HCT116 (cell line): ENCODE measurements around the gene NR5A2. TPM values are rescaled to one million over a fixed set of nuclear protein-coding genes. Genes with fewer than 3 reads are reported as not detected.

Experiments
- ATAC-seq: fragments of 200-7000 bp; cut with Tn5 transposase; 2 replicates; pipeline ENCODE4 v1.9.1; 2020; ENCODE audit warnings: mild to moderate bottlenecking, moderate library complexity
- BruUV-seq: library from RNA; stranded (reverse); fragments of 400-500 nt; replicated peaks from 2 replicates; lab custom pipeline; 2021; lab: Mats Ljungman, UMichigan
- CTCF ChIA-PET: fragments of 300-600 bp; sonication (Branson Sonifier 250); formaldehyde crosslinking; loops from one replicate; lab custom pipeline; 2021; ENCODE audit warnings: antibody characterized with exemption; lab: Charles Lee
- POLR2A ChIA-PET: fragments of 300-600, 350-600 bp; sonication (Branson Sonifier 250); formaldehyde crosslinking; loops from one replicate; lab custom pipeline; 2021; ENCODE audit warnings: antibody characterized with exemption; lab: Charles Lee
- RAD21 ChIA-PET, 2 experiments: fragments of 300-600 bp; sonication (Branson Sonifier 250); formaldehyde crosslinking; loops; one replicate each; lab custom pipeline; 2023; ENCODE audit warnings: low total read pairs in 2 of 2; ENCODE audit not compliant: uncharacterized antibody in 2 of 2, unreplicated experiment in 2 of 2, low non-redundant PET in 1 of 2; lab: Charles Lee
- DNase-seq: peaks from one replicate; pipeline ENCODE4 v3.0.0-alpha.2; 2010; ENCODE audit warnings: low read depth, low spot score
- H2AFZ ChIP-seq: fragments of 200-600 bp; shearing (Covaris generic), sonication (generic); 2 replicates; pipeline ENCODE4 v1.6.1; 2017; ENCODE audit warnings: low read depth, mixed run types, mixed read lengths, antibody characterized with exemption, low read length; ENCODE audit not compliant: poor library complexity, severe bottlenecking
- H3K27ac ChIP-seq: 2 replicates; pipeline ENCODE4 v1.5.1; 2012; ENCODE audit warnings: low read depth, low read length
- H3K27me3 ChIP-seq: fragments of 200-600 bp; sonication (generic); 2 replicates; pipeline ENCODE4 v1.6.1; 2016; ENCODE audit warnings: mixed run types, low read length, mixed read lengths; ENCODE audit not compliant: insufficient read depth
- H3K36me3 ChIP-seq, 2 experiments: fragments of 200-500 bp in 1 of 2; fragments of 200-600 bp in 1 of 2; sonication (Bioruptor generic) in 1 of 2; sonication (generic) in 1 of 2; 2 replicates each; pipeline versions ENCODE4 v1.5.1 to v1.6.1; 2014 to 2016; ENCODE audit warnings: low read length in 2 of 2, inconsistent platforms in 1 of 2, mixed read lengths in 1 of 2, mixed run types in 1 of 2; ENCODE audit not compliant: insufficient read depth in 2 of 2, control insufficient read depth in 1 of 2
- H3K4me1 ChIP-seq, 2 experiments: fragments of 200-600 bp in 1 of 2; sonication (generic) in 1 of 2; 2 replicates each; pipeline versions ENCODE4 v1.5.1 to v1.6.1; 2012 to 2017; ENCODE audit warnings: low read length in 2 of 2, inconsistent platforms in 1 of 2, mild to moderate bottlenecking in 1 of 2, mixed read lengths in 1 of 2, mixed run types in 1 of 2, moderate library complexity in 1 of 2; ENCODE audit not compliant: insufficient read depth in 2 of 2, control insufficient read depth in 1 of 2
- H3K4me2 ChIP-seq: fragments of 200-600 bp; sonication (generic); 2 replicates; pipeline ENCODE4 v1.6.1; 2017; ENCODE audit warnings: mixed run types, low read length, mixed read lengths
- H3K4me3 ChIP-seq, 2 experiments: fragments of 200-600 bp in 1 of 2; sonication (generic) in 1 of 2; replicated peaks in 1 of 2; 2 replicates each; pipeline ENCODE4 v1.5.1; 2011 to 2016; ENCODE audit warnings: low read length in 2 of 2, control low read depth in 1 of 2, low read depth in 1 of 2, mild to moderate bottlenecking in 1 of 2, mixed read lengths in 1 of 2, mixed run types in 1 of 2
- H3K79me2 ChIP-seq: fragments of 200-600 bp; sonication (generic); 2 replicates; pipeline ENCODE4 v1.6.1; 2017; ENCODE audit warnings: mild to moderate bottlenecking, mixed run types, low read length, moderate library complexity, mixed read lengths; ENCODE audit not compliant: insufficient read depth
- H3K9ac ChIP-seq: fragments of 200-600 bp; sonication (generic); 2 replicates; pipeline ENCODE4 v1.6.1; 2016; ENCODE audit warnings: low read length, mixed read lengths
- H3K9me2 ChIP-seq: fragments of 200-600 bp; sonication (generic), shearing (Covaris generic); 2 replicates; pipeline ENCODE4 v1.6.1; 2017; ENCODE audit warnings: mixed run types, mild to moderate bottlenecking, moderate library complexity; ENCODE audit not compliant: insufficient read depth
- H3K9me3 ChIP-seq, 2 experiments: fragments of 200-500 bp in 1 of 2; fragments of 200-600 bp in 1 of 2; sonication (Bioruptor generic) in 1 of 2; sonication (generic) in 1 of 2; 2 replicates each; pipeline ENCODE4 v1.6.1; 2014 to 2017; ENCODE audit warnings: low read length in 2 of 2, mixed read lengths in 2 of 2, inconsistent platforms in 1 of 2, low read depth in 1 of 2, mild to moderate bottlenecking in 1 of 2, mixed run types in 1 of 2, moderate library complexity in 1 of 2; ENCODE audit not compliant: control insufficient read depth in 1 of 2, insufficient read depth in 1 of 2
- H4K20me1 ChIP-seq: fragments of 200-600 bp; sonication (generic), shearing (Covaris generic); 2 replicates; pipeline ENCODE4 v1.6.1; 2017; ENCODE audit warnings: mixed run types, mild to moderate bottlenecking, moderate library complexity; ENCODE audit not compliant: insufficient read depth
- EGR1 ChIP-seq: IDR thresholded peaks from 2 replicates; pipeline ENCODE4 v1.6.1; 2012; ENCODE audit warnings: low read depth
- FOSL1 ChIP-seq: IDR thresholded peaks from 2 replicates; pipeline ENCODE4 v1.6.1; 2012; ENCODE audit warnings: low read depth
- POLR2A ChIP-seq: IDR thresholded peaks from 2 replicates; pipeline ENCODE4 v1.7.0; 2011; ENCODE audit warnings: borderline replicate concordance; ENCODE audit not compliant: insufficient read depth, insufficient read length; ENCODE audit errors: extremely low read depth
- SP1 ChIP-seq: IDR thresholded peaks from 2 replicates; pipeline ENCODE4 v1.6.1; 2012; ENCODE audit warnings: low read depth
- ZNF274 ChIP-seq: fragments of 200-500 bp; sonication (Bioruptor generic); IDR thresholded peaks from 2 replicates; pipeline ENCODE4 v1.6.1; 2014; ENCODE audit warnings: mild to moderate bottlenecking, low read depth, low read length, inconsistent platforms
- intact Hi-C: fragments of 100-400 bp; cut with micrococcal nuclease; formaldehyde crosslinking; loops from 2 replicates; pipeline ENCODE4 v1.10.0; 2022
- total RNA-seq: library from RNA; stranded (reverse); gene quantifications from one replicate; pipeline ENCODE4 v1.2.1, GENCODE V29; 2021; ENCODE audit not compliant: unreplicated experiment
- TF ChIP-seq, protein P1 (sequence below): IDR thresholded peaks from 2 replicates; pipeline ENCODE4 v1.6.1; 2011; ENCODE audit warnings: mild to moderate bottlenecking, low read length, moderate library complexity; ENCODE audit not compliant: insufficient replicate concordance; ENCODE audit errors: extremely low read depth
- TF ChIP-seq, protein P2 (sequence below): IDR thresholded peaks from 2 replicates; pipeline ENCODE4 v1.6.1; 2012; ENCODE audit warnings: low read depth
- TF ChIP-seq, protein P3 (sequence below): IDR thresholded peaks from 2 replicates; pipeline ENCODE4 v1.6.1; 2012

The NR5A2 gene
- total RNA-seq, 1 experiment from 2014 or later: 0.91 TPM

DNA sequence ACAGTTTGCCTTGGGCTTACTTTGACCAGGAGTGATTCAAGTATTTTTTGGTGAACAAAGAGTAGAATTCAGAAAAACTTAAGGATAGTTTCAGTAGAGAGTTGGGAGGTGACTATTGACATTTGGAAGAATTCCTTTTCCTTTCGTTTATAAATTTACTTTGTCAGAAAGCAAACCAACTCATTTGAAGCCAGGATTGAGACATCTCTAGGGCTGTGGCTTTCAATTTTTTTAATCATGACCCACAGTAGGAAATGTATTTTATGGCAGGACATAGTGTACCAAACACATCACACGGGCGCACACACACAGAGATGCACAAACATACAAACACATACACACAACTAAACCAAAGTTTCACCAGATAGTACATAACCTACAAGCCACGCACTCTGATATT, 24.1 kb downstream of the NR5A2 start:
- DNase-seq: no peak
- no peaks in the 10 kb centered on the region for H3K36me3 ChIP-seq
- no peak overlapping the region for H3K27ac ChIP-seq
- ChIA-PET RAD21 (no interaction called here), CTCF (no interaction called here), POLR2A (no interaction called here)
- peaks cover 0 to 6% of the 10 kb centered on the region in 2 experiments; a peak in 2 of 4 replicates for H3K4me1 ChIP-seq
- no peak overlapping the region for H2AFZ ChIP-seq
- no TSS peak for BruUV-seq
- no peaks in the 10 kb centered on the region for H3K79me2 ChIP-seq
- no peak overlapping the region for H3K9ac ChIP-seq
- H4K20me1 ChIP-seq: no peaks in the 10 kb centered on the region
- TF ChIP-seq, protein P1, sequence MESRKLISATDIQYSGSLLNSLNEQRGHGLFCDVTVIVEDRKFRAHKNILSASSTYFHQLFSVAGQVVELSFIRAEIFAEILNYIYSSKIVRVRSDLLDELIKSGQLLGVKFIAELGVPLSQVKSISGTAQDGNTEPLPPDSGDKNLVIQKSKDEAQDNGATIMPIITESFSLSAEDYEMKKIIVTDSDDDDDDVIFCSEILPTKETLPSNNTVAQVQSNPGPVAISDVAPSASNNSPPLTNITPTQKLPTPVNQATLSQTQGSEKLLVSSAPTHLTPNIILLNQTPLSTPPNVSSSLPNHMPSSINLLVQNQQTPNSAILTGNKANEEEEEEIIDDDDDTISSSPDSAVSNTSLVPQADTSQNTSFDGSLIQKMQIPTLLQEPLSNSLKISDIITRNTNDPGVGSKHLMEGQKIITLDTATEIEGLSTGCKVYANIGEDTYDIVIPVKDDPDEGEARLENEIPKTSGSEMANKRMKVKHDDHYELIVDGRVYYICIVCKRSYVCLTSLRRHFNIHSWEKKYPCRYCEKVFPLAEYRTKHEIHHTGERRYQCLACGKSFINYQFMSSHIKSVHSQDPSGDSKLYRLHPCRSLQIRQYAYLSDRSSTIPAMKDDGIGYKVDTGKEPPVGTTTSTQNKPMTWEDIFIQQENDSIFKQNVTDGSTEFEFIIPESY: no peak
- TF ChIP-seq, protein P2, sequence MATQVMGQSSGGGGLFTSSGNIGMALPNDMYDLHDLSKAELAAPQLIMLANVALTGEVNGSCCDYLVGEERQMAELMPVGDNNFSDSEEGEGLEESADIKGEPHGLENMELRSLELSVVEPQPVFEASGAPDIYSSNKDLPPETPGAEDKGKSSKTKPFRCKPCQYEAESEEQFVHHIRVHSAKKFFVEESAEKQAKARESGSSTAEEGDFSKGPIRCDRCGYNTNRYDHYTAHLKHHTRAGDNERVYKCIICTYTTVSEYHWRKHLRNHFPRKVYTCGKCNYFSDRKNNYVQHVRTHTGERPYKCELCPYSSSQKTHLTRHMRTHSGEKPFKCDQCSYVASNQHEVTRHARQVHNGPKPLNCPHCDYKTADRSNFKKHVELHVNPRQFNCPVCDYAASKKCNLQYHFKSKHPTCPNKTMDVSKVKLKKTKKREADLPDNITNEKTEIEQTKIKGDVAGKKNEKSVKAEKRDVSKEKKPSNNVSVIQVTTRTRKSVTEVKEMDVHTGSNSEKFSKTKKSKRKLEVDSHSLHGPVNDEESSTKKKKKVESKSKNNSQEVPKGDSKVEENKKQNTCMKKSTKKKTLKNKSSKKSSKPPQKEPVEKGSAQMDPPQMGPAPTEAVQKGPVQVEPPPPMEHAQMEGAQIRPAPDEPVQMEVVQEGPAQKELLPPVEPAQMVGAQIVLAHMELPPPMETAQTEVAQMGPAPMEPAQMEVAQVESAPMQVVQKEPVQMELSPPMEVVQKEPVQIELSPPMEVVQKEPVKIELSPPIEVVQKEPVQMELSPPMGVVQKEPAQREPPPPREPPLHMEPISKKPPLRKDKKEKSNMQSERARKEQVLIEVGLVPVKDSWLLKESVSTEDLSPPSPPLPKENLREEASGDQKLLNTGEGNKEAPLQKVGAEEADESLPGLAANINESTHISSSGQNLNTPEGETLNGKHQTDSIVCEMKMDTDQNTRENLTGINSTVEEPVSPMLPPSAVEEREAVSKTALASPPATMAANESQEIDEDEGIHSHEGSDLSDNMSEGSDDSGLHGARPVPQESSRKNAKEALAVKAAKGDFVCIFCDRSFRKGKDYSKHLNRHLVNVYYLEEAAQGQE: no peak
- TF ChIP-seq POLR2A: no peak
- TF ChIP-seq, protein P3, sequence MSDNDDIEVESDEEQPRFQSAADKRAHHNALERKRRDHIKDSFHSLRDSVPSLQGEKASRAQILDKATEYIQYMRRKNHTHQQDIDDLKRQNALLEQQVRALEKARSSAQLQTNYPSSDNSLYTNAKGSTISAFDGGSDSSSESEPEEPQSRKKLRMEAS: no peak
- TF ChIP-seq SP1: no peak
- TF ChIP-seq FOSL1: no peak
- no peak for TF ChIP-seq ZNF274
- TF ChIP-seq EGR1: no peak
- intact Hi-C loops: no loop called here
- H3K4me3 ChIP-seq: no peak overlapping the region
- ATAC-seq: no peak
- H3K9me3 ChIP-seq: no peaks in the 10 kb centered on the region
- no peak overlapping the region for H3K4me2 ChIP-seq
- no peaks in the 10 kb centered on the region for H3K27me3 ChIP-seq
- H3K9me2 ChIP-seq: no peaks in the 10 kb centered on the region
